ENCODE data around the gene PTP4A1. TPM values are rescaled to one million over a fixed set of nuclear protein-coding genes. Genes with fewer than 3 reads are reported as not detected.
A peak's percentile ranks its signal among the peaks of the same experiment; 100 is the strongest.
"Not testable (repeated sequence)": the region's sequence is repeated elsewhere in the genome, so short reads cannot be mapped to it uniquely, and the experiment has no call there.

PTP4A1 gene
- total RNA-seq, 1 donor from 2014 or later: 42.6 TPM

DNA sequence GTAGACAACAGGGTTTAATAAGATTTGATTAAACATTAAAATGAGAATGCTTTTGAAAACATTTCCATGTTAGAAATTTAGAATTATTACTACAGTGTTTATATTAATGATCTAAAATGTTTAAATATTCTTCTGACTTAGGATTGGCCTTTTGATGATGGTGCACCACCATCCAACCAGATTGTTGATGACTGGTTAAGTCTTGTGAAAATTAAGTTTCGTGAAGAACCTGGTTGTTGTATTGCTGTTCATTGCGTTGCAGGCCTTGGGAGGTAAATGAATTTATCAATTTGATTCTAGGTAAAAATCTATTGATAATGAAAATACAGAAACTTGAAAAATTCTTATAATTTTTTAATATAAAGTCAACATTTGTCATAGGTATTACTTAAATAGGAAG lies 6.5 kb downstream of the PTP4A1 start:
- intact Hi-C loops (cut with DNase I): loop anchor here (10.0 kb wide), 1 partner anchor 224 kb away; no protein-coding TSS in a partner anchor
- DNase-seq (ENCODE audit: low spot score): no peak

DNA sequence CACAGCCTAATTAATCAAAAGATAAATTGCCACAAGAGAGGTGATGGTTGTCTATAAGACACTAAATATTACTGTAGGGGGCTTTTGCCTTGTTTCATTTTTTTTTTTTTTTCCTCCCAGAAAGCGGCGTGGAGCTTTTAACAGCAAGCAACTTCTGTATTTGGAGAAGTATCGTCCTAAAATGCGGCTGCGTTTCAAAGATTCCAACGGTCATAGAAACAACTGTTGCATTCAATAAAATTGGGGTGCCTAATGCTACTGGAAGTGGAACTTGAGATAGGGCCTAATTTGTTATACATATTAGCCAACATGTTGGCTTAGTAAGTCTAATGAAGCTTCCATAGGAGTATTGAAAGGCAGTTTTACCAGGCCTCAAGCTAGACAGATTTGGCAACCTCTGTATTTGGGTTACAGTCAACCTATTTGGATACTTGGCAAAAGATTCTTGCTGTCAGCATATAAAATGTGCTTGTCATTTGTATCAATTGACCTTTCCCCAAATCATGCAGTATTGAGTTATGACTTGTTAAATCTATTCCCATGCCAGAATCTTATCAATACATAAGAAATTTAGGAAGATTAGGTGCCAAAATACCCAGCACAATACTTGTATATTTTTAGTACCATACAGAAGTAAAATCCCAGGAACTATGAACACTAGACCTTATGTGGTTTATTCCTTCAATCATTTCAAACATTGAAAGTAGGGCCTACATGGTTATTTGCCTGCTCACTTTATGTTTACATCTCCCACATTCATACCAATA lies 7.8 kb downstream of the PTP4A1 start:
- intact Hi-C loops (cut with DNase I): loop anchor here (10.0 kb wide), 1 partner anchor 225 kb away; no protein-coding TSS in a partner anchor
- no peak for DNase-seq (ENCODE audit: low spot score)

DNA sequence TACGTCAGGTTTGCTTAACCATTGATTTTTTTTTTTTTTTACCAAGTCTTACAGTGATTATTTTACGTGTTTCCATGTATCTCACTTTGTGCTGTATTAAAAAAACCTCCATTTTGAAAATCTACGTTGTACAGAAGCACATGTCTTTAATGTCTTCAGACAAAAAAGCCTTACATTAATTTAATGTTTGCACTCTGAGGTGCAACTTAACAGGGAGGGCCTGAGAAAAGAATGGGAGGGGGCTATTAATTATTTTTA lies 8.4 kb downstream of the PTP4A1 start:
- DNase-seq (ENCODE audit: low spot score): no peak
- intact Hi-C loops (cut with DNase I): no loop called here

DNA sequence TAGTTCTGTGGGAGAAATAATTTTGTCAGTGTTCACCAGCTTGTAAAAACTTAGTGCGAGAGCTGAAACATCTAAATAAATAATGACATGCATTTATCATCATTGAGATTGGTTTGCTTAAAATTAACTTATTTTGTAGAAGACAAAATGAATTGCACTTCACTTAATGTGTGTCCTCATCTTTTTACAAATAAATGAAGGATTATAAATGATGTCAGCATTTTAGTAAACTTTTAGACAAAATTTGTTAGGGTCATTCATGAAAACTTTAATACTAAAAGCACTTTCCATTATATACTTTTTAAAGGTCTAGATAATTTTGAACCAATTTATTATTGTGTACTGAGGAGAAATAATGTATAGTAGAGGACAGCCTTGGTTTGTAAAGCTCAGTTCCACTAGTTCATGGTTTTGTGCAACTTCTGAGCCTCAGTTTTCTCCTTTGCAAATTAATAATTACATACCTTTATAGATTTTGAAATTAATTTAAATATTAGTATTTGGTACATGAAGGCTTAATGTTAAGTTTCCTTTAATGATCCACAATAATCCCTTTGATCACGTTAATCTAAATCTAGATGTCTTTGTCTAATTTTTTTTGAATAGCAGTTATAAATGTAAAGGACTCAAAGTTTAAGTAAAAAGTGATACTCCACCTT lies 9.2 kb downstream of the PTP4A1 start:
- intact Hi-C loops (cut with DNase I): no loop called here
- DNase-seq (ENCODE audit: low spot score): no peak

DNA sequence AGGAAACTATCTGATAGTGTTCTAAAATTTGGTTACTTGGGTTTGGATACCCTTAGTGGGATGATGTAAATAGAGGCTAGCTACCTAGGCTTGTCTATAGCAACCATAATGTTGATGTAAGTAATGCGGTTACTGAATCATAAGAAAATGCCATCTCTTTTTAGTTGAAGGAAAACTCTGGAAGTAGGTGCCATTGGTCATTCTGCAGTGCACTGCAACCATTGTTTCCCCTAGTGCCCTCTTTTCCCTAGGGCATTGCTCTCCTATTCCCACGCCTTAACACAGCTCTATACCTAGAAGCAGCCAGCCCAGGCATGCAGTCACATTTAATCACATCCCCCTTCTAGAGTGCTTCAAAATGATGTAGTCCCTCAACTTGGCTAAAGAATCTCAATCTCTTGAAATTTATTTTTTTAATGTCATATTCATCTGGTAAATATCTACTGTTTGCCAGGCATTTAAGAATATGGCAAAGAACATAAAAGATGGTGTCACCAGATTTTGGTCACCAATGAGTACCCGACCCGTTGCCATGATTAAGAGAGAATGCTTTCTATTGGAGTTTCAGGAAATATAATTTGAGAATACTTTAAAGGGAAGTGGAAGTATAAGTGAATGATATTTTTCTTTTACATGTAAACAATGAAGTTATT lies 10.4 kb downstream of the PTP4A1 start:
- intact Hi-C loops (cut with DNase I): no loop called here
- DNase-seq (ENCODE audit: low spot score): no peak

DNA sequence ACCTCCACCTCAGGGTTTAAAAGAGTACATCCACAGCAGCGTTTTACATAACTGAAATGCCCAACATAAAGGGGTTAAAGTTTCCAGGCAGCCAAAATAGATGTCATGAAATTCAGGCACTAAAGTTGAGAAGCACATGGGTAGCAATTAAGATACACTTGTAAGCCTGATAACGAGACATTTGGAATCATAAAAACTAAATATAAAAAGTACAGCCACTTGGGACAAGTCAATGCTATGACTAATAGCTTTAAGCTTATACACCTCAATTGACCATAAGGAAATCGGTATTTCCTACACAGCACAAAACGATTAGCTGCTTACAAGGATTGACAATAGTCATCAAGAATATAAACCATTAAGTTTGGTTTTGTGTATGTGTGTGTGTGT lies 11.8 kb downstream of the PTP4A1 start:
- DNase-seq (ENCODE audit: low spot score): no peak
- intact Hi-C loops (cut with DNase I): no loop called here

DNA sequence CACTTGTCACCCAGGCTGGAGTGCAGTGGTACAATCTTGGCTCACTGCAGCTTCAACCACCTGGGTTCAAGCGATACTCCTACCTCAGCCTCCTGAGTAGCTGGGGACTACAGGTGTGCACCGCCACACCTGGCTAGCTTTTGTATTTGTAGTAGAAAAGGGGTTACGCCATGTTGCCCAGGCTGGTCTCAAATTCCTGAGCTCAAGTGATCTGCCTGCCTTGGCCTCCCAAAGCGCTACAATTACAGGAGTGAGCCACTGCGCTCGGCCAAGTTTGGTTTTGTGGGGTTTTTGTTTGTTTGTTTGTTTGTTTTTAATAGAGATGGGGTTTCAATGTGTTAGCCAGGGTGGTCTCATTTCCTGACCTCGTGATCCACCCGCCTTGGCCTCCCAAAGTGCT lies 12.3 kb downstream of the PTP4A1 start:
- intact Hi-C loops (cut with DNase I): no loop called here

DNA sequence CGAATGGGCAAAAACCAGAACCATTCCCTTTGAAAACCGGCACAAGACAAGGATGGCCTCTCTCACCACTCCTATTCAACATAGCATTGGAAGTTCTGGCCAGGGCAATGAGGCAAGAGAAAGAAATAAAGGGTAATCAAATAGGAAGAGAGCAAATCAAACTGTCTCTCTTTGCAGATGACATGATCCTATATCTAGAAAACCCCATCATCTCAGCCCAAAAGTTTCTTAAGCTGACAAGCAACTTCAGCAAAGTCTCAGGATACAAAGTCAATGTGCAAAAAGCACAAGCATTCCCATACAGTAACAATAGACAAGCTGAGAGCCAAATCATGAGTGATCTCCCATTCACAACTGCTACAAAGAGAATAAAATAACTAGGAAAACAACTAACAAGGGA lies 13.4 kb downstream of the PTP4A1 start:
- intact Hi-C loops (cut with DNase I): not testable (repeated sequence)

More for the DNA sequence above, 12.3 kb downstream of the PTP4A1 start:
- no peak for DNase-seq (ENCODE audit: low spot score)

DNA sequence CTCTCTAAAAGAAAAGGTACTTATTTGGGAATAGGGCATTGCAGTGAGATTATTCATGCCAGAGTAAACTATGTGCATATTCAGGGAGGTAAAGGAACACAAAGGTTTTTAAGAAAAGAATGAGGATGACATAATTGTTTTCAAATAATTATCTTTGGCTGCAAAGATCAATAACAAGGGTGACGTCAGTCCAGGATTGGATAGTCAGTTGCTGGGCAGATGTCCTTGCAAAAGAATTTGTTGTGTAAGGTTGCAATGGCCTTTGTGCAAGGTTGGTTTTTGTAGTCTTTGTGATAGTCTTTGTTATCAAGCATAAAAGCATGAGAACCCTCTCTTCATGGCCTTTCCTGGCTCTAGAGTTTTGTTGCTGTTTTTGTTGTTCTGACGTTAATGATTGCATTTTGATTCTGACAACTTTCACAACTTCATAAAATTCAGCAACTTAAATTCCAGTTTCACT lies 17.7 kb downstream of the PTP4A1 start:
- no peak for DNase-seq (ENCODE audit: low spot score)
- intact Hi-C loops (cut with DNase I): no loop called here

More for the DNA sequence above, 13.4 kb downstream of the PTP4A1 start:
- not testable (repeated sequence) for DNase-seq (ENCODE audit: low spot score)

DNA sequence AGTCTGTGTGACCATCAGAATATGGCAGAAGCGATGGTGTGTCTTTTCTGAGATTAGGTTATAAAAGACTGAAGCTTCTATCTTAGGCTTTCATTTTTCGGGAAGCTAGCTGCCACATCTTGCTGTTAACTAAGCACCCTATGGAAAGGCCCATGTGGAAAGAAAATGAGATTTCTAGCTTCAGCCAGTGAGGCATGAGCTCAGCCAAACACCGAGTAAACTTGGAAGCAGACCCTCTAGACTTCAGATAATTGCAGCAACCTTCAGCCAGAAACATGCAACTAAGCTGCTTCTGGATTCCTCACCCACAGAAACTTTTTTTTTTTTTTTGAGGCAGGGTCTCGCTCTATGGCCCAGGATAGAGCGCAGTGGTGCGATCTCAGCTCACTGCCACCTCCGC lies 20.6 kb downstream of the PTP4A1 start:
- intact Hi-C loops (cut with DNase I): no loop called here
- no peak for DNase-seq (ENCODE audit: low spot score)

DNA sequence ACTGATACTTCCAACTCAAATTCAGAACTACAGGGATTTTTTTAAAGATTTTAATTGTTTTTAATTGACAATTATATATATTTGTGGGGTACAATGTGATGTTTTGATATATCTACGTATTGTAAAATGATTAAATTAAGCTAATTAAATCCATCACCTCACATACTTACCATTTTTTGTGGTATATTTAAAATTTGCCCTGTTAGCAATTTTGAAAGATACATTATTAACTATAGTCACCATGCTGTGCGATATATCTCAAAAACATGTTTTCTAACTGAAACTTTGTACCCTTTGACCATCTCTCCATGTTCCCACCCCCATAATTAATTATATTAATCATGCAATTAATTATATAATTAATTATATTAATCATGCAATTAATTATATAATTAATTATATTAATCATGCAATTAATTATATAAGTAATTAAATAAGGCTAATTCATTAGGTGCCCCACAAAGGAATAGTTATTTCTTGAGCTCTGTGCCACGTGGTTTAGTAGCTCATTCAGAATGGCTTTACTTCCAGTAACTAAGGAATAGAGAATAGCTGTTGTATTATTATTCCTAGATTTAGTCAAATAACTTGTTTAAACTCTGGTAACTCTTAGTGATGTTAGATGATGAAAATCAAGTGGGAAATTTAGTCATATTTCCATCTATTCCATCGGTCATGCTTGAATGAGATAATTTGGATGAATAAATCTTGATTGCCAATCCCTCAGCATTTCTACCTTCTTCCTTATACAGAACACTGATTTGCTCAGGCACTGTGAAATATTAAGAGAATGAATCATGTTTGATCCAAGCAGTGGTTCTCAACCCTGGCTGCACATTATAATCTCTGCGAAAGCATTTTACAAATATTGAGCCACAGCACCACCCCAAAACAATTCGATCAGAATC lies 25.1 kb downstream of the PTP4A1 start:
- intact Hi-C loops (cut with DNase I): loop anchor here (2.0 kb wide), 1 partner anchor 165 kb away; no protein-coding TSS in a partner anchor

DNA sequence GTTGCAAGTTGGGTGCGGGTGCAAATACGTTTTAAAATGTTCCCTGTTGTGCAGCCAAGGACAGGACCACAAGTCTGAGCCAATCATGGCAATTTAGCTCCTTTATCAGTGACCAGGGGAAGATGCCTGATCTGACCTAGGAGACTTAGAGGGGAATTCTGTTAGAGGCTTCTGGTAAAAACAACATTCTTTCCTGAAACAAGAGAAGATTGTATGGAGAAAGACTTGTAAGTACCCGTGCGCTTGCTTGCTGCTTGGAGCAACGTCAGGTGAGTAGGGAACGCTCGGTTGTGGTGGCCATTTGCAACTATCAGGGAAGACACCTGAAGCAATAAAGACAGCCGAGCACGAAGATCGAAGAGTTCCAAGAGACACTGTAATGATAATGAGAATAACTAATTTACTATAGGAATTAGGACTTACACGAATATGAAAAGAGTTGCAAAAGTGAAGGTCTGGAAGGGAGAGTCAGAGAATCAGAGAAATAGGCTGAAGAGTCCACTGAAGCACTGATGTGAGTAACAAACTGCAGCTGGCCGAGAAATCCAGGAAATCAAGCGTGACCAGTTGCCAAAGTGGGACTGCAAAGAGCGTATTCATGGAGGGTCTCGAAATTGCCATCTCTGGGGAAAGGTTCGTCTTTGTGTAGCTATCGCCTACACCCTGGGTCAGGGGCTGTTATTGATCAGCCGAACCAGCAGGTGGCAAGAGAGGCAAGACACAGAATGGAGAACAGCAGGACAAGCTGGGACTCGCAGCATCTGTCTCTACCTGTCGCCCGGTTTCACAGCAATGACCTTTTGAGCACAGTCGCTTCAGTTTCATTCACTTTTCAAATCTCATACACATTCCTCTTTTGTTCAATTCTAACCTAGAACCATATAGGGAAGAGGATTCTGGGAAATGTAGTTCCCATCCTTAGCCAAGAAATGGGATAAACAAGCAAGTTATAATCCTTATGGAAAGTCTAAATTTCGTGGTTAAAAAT lies 26.1 kb downstream of the PTP4A1 start:
- DNase-seq (ENCODE audit: low spot score): peak; percentile 80
- intact Hi-C loops (cut with DNase I): loop anchor here (2.0 kb wide), 1 partner anchor 164 kb away; no protein-coding TSS in a partner anchor

More for the DNA sequence above, 25.1 kb downstream of the PTP4A1 start:
- no peak for DNase-seq (ENCODE audit: low spot score)

DNA sequence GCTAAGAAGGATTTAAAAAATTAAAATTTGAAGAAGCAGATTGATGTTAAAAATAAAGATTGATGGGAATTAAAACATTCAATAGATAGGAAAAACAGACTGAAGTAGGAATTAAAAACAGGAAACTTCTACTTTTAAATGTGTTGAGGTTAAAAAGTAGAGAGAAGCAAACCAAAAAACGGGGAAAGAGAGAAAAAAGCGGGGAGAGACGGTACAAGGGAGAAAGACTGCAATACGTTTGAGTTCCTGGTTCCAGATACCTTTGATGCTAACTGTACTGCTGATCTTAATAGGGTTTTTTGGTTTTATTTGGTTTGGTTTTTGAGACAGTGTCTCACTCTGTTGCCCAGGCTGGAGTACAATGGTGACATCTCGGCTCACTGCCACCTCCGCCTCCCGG lies 27.0 kb downstream of the PTP4A1 start:
- DNase-seq (ENCODE audit: low spot score): no peak
- intact Hi-C loops (cut with DNase I): loop anchor here (2.0 kb wide), 1 partner anchor 164 kb away; no protein-coding TSS in a partner anchor

DNA sequence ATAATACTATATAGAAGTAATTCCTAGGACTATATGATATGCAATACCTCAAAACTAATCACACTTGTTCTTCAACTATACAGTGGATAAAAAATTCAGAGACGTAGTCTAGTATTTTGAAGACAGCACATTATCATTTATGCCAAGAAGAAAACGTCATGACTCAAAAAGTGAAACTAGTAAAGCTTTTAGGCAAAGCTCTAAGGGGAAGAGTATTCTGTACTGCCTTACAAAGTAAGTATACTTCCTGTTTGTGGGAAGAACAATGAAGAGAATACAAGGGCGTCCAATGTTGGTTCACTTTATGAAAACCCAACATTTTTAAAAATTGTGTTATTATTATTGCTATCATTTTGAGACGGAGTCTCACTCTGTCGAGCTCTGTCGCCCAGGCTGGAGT lies 27.9 kb downstream of the PTP4A1 start:
- intact Hi-C loops (cut with DNase I): no loop called here
- no peak for DNase-seq (ENCODE audit: low spot score)

DNA sequence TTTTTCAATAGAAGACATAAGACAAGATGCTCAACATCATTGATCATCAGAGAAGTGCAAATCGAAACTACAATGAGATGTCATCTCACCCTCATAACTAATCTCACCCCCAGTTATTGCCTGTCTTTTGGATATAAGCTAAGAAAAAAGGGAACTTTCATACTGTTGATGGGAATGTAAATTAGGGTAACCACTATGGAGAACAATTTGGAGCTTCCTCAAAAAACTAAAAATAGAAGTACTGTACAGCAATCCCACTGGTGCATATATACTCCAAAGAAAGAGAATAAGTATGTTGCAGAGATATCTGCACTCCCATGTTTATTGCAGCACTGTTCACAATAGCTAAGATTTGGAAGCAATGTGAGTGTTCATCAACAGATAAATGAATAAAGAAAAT lies 37.0 kb downstream of the PTP4A1 start:
- intact Hi-C loops (cut with DNase I): no loop called here
- no peak for DNase-seq (ENCODE audit: low spot score)

DNA sequence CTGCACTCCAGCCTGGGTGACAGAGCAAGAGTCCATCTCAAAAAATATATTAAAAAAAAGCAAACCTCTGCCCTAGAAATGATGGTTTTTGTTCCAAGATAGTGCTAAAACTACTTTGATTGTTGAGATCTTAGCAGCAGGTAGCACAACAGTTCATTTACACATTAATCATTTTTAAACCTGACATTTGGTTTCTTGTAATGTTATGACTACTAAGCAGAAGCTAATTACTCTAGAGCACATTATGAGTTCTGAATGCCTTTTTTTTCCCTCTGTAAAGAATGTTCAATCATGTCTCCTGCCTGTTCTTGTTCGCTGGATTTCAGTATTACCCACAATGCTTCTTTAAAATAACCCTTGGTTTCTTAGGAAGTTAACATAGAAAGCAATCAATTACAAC lies 38.7 kb downstream of the PTP4A1 start:
- DNase-seq (ENCODE audit: low spot score): no peak
- intact Hi-C loops (cut with DNase I): no loop called here

DNA sequence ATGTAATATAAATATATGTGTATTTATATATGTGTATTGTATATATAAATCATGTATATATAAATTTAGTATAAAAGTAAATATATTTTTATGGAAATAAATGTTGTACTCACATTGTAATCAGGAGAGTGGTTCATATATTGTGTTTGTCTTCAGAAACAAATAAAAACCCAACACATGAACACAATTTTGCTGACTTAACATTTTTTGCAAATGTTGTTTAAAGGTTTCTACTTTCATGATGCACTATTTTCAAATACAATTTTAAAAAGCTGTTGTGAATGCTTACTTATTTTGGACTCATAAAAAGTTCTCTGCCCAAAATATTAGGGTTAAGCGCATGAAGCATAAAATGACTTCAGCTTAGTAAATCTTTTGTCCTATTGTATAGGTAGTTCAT lies 39.3 kb downstream of the PTP4A1 start:
- intact Hi-C loops (cut with DNase I): no loop called here
- no peak for DNase-seq (ENCODE audit: low spot score)

DNA sequence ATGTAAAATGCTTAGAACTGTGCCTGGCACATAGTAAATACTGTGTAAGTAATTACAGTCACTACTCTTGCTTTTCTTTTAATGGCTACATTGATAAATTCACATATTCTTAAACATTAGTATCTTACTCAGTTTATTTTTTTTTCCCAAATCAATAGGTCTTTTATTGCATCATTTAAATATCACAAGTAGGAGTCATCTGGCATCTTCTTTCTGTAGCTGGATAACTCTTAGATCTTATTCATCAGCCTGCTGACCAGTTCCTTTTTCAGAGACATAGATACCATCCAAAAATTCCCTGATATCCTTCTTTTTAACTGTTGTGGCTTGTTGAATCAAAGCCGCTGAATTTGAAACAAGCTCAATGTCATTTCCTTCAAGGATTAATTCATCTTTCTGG lies 43.3 kb downstream of the PTP4A1 start:
- intact Hi-C loops (cut with DNase I): no loop called here
- no peak for DNase-seq (ENCODE audit: low spot score)
